Small intestine (tissue), 7 donors: ENCODE results near the gene CDC27. TPM values are rescaled to one million over a fixed set of nuclear protein-coding genes. Genes with fewer than 3 reads are reported as not detected.
A peak's percentile ranks its signal among the peaks of the same experiment; 100 is the strongest.

Experiments
- DNase-seq, 2 donors: peaks; one replicate each; pipeline versions ENCODE4 v3.0.0 to v3.0.0-alpha.2; 2013
- FAIRE-seq: peaks from 2 replicates; lab custom pipeline; 2012; peaks lifted over from hg19 to GRCh38; lab: Jason Lieb, UNC
- H3K27ac ChIP-seq, 3 donors: one replicate each; pipeline ENCODE4 v1.5.1; 2013; ENCODE audit warnings: low read length in 2 of 3, mild to moderate bottlenecking in 2 of 3, control low read depth in 1 of 3, inconsistent platforms in 1 of 3, low read depth in 1 of 3, moderate library complexity in 1 of 3
- H3K27me3 ChIP-seq, 3 donors: one replicate each; pipeline ENCODE4 v1.6.1; 2013; ENCODE audit warnings: low read length in 3 of 3, inconsistent platforms in 1 of 3; ENCODE audit not compliant: control insufficient read depth in 3 of 3, insufficient read depth in 3 of 3
- H3K36me3 ChIP-seq, 3 donors: one replicate each; pipeline ENCODE4 v1.6.1; 2013; ENCODE audit warnings: low read length in 3 of 3, inconsistent platforms in 1 of 3, low read depth in 1 of 3, mild to moderate bottlenecking in 1 of 3, moderate library complexity in 1 of 3; ENCODE audit not compliant: control insufficient read depth in 3 of 3, insufficient read depth in 2 of 3
- H3K4me1 ChIP-seq, 3 donors: one replicate each; pipeline ENCODE4 v1.6.1; 2013; ENCODE audit warnings: low read length in 2 of 3, inconsistent platforms in 1 of 3, low read depth in 1 of 3, mild to moderate bottlenecking in 1 of 3, moderate library complexity in 1 of 3; ENCODE audit not compliant: control insufficient read depth in 3 of 3, insufficient read depth in 2 of 3
- H3K4me3 ChIP-seq, 3 donors: one replicate each; pipeline ENCODE4 v1.5.1; 2013; ENCODE audit warnings: low read length in 3 of 3, control low read depth in 1 of 3, inconsistent platforms in 1 of 3, low read depth in 1 of 3, mild to moderate bottlenecking in 1 of 3, moderate library complexity in 1 of 3
- H3K9me3 ChIP-seq, 2 donors: one replicate each; pipeline ENCODE4 v1.6.1; 2013; ENCODE audit warnings: low read depth in 1 of 2, low read length in 1 of 2; ENCODE audit not compliant: control insufficient read depth in 2 of 2, insufficient read depth in 1 of 2
- WGBS, 3 donors: extraction: QIAGEN DNeasy Blood & Tissue Kit; methylation state at CpG; one replicate each; pipeline ENCODE4 v1.1.7; 2013; 5-methylcytosine and 5-hydroxymethylcytosine counted together
- polyA plus RNA-seq, 4 donors: library from polyadenylated mRNA; stranded (reverse) in 3 of 4; unstranded in 1 of 4; fragments of 200-250 nt in 3 of 4; fragments of 120-200 nt in 1 of 4; gene quantifications; one replicate each; pipeline versions ENCODE4 v1.2.1 to v1.2.3, GENCODE V29; 2013
- donor health status: healthy with polysubstance abuse.
- donor health status: control.
- donor health status: control.
- donor health status: Bipolar disorder and iron deficiency.
- donor health status: healthy.

CDC27 gene
- polyA plus RNA-seq, 4 donors = 5.9 to 29.7 (median 19.5) TPM

DNA sequence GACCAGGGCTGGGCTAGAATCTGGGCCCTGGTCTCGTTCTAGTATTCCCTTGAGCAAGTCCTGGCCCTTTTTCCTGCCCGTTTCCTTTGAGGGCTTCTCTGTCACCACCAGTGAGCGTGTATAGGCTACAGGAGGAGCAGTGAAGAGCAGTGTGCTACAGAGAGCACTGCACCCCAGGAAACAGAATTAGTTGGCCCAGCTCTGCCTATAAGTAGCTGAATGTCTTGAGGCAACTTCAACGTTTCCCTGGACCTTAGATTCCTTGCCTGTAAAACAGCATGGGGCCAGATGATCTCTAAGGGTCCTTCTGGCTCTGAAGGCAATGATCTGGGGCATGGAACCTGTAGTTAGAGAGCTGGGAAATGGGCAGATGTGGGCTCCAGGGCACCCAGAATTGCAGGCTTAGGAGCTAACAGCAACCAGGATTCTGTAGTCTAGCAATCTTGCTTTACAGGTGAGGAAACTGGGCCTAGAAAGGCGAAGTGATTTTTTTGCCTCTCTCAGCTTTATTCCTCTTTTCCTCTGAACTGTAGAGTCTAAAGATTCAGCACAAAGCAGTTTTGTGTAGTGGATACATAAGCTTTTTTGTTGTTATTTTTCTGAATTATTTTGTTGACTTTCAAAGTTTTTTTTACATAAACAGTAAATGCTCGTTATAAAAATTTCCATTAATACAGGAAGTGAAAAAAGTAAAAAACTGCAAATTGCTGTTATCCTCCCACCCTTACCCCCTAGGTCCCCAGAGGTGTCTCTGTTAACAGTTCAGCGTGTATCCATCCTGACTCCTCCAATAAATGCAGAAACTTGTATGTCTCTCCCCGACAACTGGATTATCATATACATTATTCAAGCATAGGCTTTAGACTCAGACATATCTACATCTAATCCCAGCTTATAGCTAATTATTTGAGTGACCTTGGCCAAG is 18.3 kb upstream of the CDC27 start:
- Histone ChIP-seq H3K4me3 (no peak overlapping the region), H3K4me1 (peaks cover 0 to 19% (median 6%) of the 10 kb centered on the region in 3 donors), H3K27ac (no peak overlapping the region), H3K9me3 (no peaks in the 10 kb centered on the region), H3K36me3 (no peaks in the 10 kb centered on the region), H3K27me3 (no peaks in the 10 kb centered on the region)
- DNase-seq (no peak), FAIRE-seq (no peak)
- WGBS, 3 donors = 80 to 87% (median 85%) methylated on average over 8 of the region's 8 CpGs

DNA sequence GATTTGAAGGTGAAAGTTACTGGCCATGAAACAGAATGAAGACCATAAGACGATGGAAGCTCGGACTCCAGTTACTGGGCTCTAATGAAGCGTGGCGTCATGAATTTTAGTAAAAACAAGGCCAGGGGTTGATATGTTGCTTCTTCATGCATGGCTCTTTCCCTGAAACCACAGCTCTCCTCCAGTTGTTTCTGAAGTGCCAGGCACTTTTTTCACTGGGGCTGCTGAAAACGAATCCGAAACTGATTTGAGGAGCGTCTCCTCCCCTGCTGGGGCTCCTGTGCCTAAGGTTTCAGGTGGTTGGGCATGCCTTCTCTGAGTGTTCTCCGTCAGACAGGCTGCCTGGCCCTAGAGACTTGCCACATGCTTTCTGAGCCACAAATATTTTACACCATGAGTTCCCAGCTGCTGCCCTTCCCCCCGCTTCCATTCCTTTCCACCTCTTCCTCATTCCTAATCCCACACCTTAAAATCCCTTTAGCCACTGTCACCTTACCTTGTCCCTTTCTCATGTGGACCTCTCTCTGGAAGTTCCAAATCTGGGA is 16.4 kb upstream of the CDC27 start:
- H3K4me3 ChIP-seq = no peak overlapping the region
- WGBS, 3 donors = 7 to 29% (median 15%) methylated on average over 9 of the region's 9 CpGs
- no peaks in the 10 kb centered on the region for H3K36me3 ChIP-seq
- H3K27ac ChIP-seq = peak overlapping the region; percentile 50 to 89 (median 51)
- H3K27me3 ChIP-seq = no peaks in the 10 kb centered on the region
- no peak for FAIRE-seq
- H3K4me1 ChIP-seq = peaks cover 0 to 19% (median 6%) of the 10 kb centered on the region in 3 donors
- no peaks in the 10 kb centered on the region for H3K9me3 ChIP-seq
- DNase-seq = peak; percentile 65 to 83

DNA sequence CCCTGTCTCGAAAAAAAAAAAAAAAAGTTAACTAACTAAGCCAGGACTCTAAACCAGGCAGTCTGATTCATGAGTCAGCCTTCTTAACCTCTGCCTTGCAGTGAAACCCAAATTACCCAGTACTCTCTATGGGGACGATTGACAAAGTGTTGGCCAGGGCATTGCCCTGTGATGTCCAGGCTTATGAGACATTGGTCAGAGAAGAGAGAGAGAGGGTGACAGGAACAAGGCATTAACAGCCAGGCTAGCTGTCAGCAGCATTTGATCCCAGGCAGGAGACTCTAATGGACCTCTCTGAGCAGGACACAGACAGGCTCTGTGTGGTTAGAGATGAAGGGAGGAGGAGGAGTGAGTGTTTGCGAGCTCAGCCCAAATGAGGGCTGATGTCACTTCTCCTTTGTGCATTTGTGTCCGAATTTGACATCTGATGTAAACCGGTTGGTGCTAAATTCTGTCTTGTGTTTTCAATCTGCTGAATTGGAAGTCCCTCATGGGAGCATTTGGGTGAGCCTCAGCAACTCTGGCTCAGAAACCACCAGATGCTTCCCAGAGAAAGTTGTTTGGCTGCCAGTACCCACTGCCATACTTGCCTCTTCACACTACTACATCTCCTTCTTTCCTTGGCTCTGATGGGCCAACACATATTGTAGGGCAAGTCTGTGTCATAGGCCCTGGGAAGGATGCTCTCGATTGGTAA is 15.8 kb upstream of the CDC27 start:
- H3K27ac ChIP-seq = peak overlapping the region; percentile 50 to 89 (median 51)
- WGBS, 3 donors = 19 to 36% (median 25%) methylated on average over 6 of the region's 6 CpGs
- H3K36me3 ChIP-seq = no peaks in the 10 kb centered on the region
- H3K4me3 ChIP-seq = no peak overlapping the region
- H3K27me3 ChIP-seq = no peaks in the 10 kb centered on the region
- FAIRE-seq (no peak), DNase-seq (peak in 1 of 2 donors; percentile 39)
- peaks cover 2 to 19% (median 6%) of the 10 kb centered on the region in 3 donors for H3K4me1 ChIP-seq
- H3K9me3 ChIP-seq = no peaks in the 10 kb centered on the region

DNA sequence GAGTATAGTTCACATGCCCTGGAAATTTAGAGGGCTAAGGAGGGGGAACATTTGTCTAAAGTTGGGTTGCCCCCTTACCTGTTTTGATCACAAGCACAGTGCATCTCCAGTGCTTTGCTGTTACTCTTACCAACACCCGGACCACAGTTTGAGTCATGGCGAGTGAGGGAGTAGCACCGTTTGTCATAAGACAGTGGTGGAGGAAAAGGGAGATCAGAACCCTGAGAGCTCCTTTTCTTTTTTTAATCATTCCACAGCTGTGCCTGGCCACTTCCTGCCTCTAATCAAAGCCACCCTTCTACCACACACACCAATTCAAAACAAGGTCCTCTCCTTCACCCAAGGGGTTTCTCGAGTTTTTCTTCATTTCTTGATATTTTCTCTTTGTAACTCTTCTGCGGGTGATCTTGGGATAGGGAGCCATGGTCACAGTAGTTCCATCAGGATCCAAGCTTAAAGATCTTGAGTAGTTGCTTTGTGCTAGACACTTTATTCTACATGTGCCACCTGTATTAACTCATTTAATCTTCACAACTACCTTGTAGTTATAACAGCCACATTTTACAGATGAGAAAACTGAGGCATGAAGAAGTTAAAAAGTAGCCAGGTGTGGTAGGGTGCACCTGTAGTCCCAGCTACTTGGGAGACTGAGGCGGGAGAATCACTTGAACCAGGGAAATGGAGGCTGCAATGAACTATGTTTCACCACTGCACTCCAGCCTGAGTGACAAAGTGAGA is 15.1 kb upstream of the CDC27 start:
- 70 to 80% (median 71%) methylated on average over 6 of the region's 6 CpGs for WGBS, 3 donors
- H3K9me3 ChIP-seq = no peaks in the 10 kb centered on the region
- no peak for FAIRE-seq
- no peaks in the 10 kb centered on the region for H3K27me3 ChIP-seq
- H3K4me1 ChIP-seq = peaks cover 2 to 19% (median 6%) of the 10 kb centered on the region in 3 donors
- DNase-seq = no peak
- H3K36me3 ChIP-seq = no peaks in the 10 kb centered on the region
- H3K4me3 ChIP-seq = no peak overlapping the region
- H3K27ac ChIP-seq = peak overlapping the region in 2 of 3 donors; percentile 65 to 89

DNA sequence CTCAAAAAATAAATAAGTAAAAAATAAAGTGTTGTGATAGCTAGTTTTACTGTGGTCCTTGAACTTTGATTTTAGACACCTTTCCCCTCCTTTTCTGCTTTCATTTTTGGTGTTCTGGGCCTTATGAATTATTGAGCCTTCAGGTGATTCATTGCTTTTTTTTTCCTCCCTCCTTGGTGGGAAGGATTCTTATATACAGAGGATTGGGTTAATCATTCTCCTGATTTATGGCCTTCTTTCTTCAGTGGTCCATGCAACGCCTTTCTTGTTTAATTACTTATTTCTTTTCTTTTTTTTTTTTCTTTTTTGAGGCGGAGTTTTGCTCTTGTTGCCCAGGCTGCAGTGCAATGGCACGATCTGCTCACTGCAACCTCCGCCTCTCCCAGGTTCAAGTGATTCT is 12.1 kb upstream of the CDC27 start:
- Histone ChIP-seq H3K9me3 (no peaks in the 10 kb centered on the region), H3K4me1 (peaks cover 2 to 19% (median 6%) of the 10 kb centered on the region in 3 donors), H3K27me3 (no peaks in the 10 kb centered on the region), H3K4me3 (no peak overlapping the region), H3K36me3 (no peaks in the 10 kb centered on the region), H3K27ac (no peak overlapping the region)
- 15 to 67% (median 34%) methylated on average over 4 of the region's 4 CpGs for WGBS, 3 donors
- peak; percentile 70 to 88 for DNase-seq
- FAIRE-seq = no peak

DNA sequence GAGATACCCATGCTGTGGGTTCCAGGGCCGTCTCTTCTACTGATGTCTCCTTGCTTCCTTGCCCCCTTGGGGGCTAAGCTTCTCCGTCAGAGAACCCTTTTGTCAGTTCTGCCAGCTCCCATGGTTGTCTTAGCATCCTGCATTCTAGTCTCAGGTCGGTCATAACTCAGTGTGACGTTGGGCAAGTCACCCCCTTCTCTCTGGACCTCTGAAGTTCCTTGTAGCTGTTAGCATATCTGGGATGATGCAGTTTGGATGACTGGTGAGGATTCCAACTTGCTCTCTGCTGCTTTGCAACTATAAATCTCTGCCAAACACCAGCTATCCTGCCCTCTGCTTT is 11.2 kb upstream of the CDC27 start:
- H3K9me3 ChIP-seq = no peaks in the 10 kb centered on the region
- no peaks in the 10 kb centered on the region for H3K36me3 ChIP-seq
- peak overlapping the region in 1 of 3 donors; percentile 18 for H3K27ac ChIP-seq
- FAIRE-seq (no peak), DNase-seq (no peak)
- no peaks in the 10 kb centered on the region for H3K27me3 ChIP-seq
- H3K4me3 ChIP-seq = no peak overlapping the region
- 63 to 80% (median 71%) methylated on average over 4 of the region's 4 CpGs for WGBS, 3 donors
- peaks cover 2 to 11% (median 3%) of the 10 kb centered on the region in 3 donors for H3K4me1 ChIP-seq

DNA sequence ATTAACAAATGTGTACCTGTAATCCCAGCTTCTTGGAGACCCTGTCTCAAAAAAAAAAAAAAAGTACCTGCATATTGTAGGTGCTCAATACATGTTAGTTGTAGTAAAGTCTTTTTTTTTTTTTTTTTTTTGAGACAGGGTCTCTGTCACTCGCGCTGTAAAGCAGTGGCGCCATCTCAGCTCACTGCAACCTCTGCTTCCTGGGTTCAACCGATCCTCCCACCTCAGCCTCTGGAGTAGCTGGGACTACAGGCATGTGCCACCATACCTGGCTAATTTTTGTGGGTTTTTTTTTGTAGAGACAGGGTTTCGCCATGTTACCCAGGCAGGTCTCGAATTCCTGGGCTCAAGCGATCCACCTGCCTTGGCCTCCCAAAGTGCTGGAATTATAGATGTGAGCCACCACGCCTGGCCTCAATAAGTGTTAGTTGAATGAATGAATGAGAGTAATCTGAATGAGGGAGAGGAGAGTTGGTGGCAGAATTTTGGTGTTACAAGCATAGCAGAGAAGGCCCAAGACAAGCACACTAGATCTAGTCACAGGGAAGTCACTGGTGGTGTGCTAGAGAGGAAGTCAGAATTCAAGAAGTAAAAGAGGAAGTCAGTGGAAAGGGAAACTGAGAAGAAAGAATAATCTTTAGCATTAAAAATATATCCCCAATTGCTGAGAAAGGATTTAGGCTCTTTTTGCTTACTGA is 10.7 kb upstream of the CDC27 start:
- DNase-seq (no peak), FAIRE-seq (no peak)
- Histone ChIP-seq H3K9me3 (no peaks in the 10 kb centered on the region), H3K27ac (peak overlapping the region in 1 of 3 donors; percentile 18), H3K4me1 (peaks cover 0 to 6% (median 2%) of the 10 kb centered on the region in 3 donors), H3K27me3 (no peaks in the 10 kb centered on the region), H3K4me3 (no peak overlapping the region), H3K36me3 (no peaks in the 10 kb centered on the region)
- WGBS, 3 donors = 96 to 98% (median 97%) methylated on average over 8 of the region's 8 CpGs
